ENCODE results near the gene USHBP1. TPM values are rescaled to one million over a fixed set of nuclear protein-coding genes. Genes with fewer than 3 reads are reported as not detected.

USHBP1 gene
- total and polyA plus RNA-seq, 2 of the 13 experiments (the other 11 are each of a cell fraction or from before 2014, with no cell fraction given) = 0.15 to 1.5 TPM

DNA sequence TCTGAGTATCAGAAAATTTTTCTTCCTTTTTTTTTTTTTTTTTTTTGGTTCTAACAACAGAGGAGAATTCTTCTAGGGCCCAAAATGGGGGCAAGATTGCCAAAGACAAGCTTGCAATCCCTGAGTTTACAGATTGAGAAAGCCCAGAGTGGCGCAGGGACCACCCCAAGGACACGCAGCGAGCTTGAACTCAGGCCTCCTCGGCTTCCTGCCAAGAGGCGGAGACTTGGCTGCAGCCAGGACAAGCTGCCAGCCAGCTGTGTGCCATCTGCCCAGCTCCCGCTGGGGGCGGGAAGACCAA lies 40.6 kb upstream of the USHBP1 start (continued):
- TF ChIP-seq, protein P1, sequence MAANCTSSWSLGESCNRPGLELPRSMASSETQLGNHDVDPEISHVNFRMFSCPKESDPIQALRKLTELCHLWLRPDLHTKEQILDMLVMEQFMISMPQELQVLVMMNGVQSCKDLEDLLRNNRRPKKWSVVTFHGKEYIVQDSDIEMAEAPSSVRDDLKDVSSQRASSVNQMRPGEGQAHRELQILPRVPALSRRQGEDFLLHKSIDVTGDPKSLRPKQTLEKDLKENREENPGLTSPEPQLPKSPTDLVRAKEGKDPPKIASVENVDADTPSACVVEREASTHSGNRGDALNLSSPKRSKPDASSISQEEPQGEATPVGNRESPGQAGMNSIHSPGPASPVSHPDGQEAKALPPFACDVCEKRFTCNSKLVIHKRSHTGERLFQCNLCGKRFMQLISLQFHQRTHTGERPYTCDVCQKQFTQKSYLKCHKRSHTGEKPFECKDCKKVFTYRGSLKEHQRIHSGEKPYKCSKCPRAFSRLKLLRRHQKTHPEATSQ (CRISPR knock-in tag; IDR thresholded peaks at IDR 0.05; ENCODE audit: borderline replicate concordance) = no peak
- TF ChIP-seq ZNF253 (CRISPR knock-in tag; IDR thresholded peaks at IDR 0.05; ENCODE audit: borderline replicate concordance) = no peak
- TF ChIP-seq SAFB2 (CRISPR knock-in tag; IDR thresholded peaks at IDR 0.05; ENCODE audit: borderline replicate concordance, low read depth) = no peak
- TF ChIP-seq ZNF816 (CRISPR knock-in tag; IDR thresholded peaks at IDR 0.05; ENCODE audit: borderline replicate concordance) = no peak
- no peak for TF ChIP-seq ZBTB21 (CRISPR knock-in tag; IDR thresholded peaks at IDR 0.05)
- TF ChIP-seq PRMT3 (CRISPR knock-in tag; IDR thresholded peaks at IDR 0.05; ENCODE audit: borderline replicate concordance, low read depth) = no peak
- TF ChIP-seq, protein P2, sequence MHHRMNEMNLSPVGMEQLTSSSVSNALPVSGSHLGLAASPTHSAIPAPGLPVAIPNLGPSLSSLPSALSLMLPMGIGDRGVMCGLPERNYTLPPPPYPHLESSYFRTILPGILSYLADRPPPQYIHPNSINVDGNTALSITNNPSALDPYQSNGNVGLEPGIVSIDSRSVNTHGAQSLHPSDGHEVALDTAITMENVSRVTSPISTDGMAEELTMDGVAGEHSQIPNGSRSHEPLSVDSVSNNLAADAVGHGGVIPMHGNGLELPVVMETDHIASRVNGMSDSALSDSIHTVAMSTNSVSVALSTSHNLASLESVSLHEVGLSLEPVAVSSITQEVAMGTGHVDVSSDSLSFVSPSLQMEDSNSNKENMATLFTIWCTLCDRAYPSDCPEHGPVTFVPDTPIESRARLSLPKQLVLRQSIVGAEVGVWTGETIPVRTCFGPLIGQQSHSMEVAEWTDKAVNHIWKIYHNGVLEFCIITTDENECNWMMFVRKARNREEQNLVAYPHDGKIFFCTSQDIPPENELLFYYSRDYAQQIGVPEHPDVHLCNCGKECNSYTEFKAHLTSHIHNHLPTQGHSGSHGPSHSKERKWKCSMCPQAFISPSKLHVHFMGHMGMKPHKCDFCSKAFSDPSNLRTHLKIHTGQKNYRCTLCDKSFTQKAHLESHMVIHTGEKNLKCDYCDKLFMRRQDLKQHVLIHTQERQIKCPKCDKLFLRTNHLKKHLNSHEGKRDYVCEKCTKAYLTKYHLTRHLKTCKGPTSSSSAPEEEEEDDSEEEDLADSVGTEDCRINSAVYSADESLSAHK (CRISPR knock-in tag; IDR thresholded peaks at IDR 0.05; ENCODE audit: borderline replicate concordance) = no peak
- TF ChIP-seq ZBTB7A (CRISPR knock-in tag; IDR thresholded peaks at IDR 0.05) = peak; percentile 27; the same call in 1 of the 2 replicates
- TF ChIP-seq, protein P3, sequence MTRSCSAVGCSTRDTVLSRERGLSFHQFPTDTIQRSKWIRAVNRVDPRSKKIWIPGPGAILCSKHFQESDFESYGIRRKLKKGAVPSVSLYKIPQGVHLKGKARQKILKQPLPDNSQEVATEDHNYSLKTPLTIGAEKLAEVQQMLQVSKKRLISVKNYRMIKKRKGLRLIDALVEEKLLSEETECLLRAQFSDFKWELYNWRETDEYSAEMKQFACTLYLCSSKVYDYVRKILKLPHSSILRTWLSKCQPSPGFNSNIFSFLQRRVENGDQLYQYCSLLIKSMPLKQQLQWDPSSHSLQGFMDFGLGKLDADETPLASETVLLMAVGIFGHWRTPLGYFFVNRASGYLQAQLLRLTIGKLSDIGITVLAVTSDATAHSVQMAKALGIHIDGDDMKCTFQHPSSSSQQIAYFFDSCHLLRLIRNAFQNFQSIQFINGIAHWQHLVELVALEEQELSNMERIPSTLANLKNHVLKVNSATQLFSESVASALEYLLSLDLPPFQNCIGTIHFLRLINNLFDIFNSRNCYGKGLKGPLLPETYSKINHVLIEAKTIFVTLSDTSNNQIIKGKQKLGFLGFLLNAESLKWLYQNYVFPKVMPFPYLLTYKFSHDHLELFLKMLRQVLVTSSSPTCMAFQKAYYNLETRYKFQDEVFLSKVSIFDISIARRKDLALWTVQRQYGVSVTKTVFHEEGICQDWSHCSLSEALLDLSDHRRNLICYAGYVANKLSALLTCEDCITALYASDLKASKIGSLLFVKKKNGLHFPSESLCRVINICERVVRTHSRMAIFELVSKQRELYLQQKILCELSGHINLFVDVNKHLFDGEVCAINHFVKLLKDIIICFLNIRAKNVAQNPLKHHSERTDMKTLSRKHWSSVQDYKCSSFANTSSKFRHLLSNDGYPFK (CRISPR knock-in tag; IDR thresholded peaks at IDR 0.05; ENCODE audit: borderline replicate concordance) = no peak
- no peak for TF ChIP-seq MTA1 (CRISPR knock-in tag; IDR thresholded peaks at IDR 0.05; ENCODE audit: borderline replicate concordance)
- TF ChIP-seq MBNL3 (CRISPR knock-in tag; conservative IDR thresholded peaks at IDR 0.05) = no peak
- peak; percentile 99 for TF ChIP-seq PPARG (CRISPR knock-in tag; conservative IDR thresholded peaks at IDR 0.05)
- no peak for TF ChIP-seq ZSCAN9 (CRISPR knock-in tag; IDR thresholded peaks at IDR 0.05; ENCODE audit: borderline replicate concordance)
- no peak for TF ChIP-seq ZFP1 (CRISPR knock-in tag; IDR thresholded peaks at IDR 0.05)
- no peak for TF ChIP-seq ZNF746 (CRISPR knock-in tag; IDR thresholded peaks at IDR 0.05)
- TF ChIP-seq ZNF703 (CRISPR knock-in tag; IDR thresholded peaks at IDR 0.05; ENCODE audit: borderline replicate concordance) = no peak
- no peak for TF ChIP-seq SPEN (CRISPR knock-in tag; IDR thresholded peaks at IDR 0.05; ENCODE audit: low read depth)
- TF ChIP-seq, protein P4, sequence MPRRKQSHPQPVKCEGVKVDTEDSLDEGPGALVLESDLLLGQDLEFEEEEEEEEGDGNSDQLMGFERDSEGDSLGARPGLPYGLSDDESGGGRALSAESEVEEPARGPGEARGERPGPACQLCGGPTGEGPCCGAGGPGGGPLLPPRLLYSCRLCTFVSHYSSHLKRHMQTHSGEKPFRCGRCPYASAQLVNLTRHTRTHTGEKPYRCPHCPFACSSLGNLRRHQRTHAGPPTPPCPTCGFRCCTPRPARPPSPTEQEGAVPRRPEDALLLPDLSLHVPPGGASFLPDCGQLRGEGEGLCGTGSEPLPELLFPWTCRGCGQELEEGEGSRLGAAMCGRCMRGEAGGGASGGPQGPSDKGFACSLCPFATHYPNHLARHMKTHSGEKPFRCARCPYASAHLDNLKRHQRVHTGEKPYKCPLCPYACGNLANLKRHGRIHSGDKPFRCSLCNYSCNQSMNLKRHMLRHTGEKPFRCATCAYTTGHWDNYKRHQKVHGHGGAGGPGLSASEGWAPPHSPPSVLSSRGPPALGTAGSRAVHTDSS (CRISPR knock-in tag; conservative IDR thresholded peaks at IDR 0.05) = no peak
- TF ChIP-seq, protein P5, sequence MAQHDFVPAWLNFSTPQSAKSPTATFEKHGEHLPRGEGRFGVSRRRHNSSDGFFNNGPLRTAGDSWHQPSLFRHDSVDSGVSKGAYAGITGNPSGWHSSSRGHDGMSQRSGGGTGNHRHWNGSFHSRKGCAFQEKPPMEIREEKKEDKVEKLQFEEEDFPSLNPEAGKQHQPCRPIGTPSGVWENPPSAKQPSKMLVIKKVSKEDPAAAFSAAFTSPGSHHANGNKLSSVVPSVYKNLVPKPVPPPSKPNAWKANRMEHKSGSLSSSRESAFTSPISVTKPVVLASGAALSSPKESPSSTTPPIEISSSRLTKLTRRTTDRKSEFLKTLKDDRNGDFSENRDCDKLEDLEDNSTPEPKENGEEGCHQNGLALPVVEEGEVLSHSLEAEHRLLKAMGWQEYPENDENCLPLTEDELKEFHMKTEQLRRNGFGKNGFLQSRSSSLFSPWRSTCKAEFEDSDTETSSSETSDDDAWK (CRISPR knock-in tag; IDR thresholded peaks at IDR 0.05) = no peak

Data from HepG2 (cell line).